GM18951 (cell line): ENCODE measurements around the gene NACC2.

Experiments
- POLR2A ChIP-seq: IDR thresholded peaks from 4 replicates; pipeline ENCODE4 v1.6.1; 2011; ENCODE audit warnings: mild to moderate bottlenecking; ENCODE audit not compliant: insufficient read length, insufficient read depth; ENCODE audit errors: extremely low read depth
- in situ Hi-C: fragments of 300-500 bp; cut with MboI; formaldehyde crosslinking; loops from one replicate; pipeline ENCODE4 v1.12.0; 2022; ENCODE audit warnings: low sequenced_read_pairs, mixed read lengths, inconsistent platforms; ENCODE audit not compliant: unreplicated experiment

The NACC2 gene

DNA sequence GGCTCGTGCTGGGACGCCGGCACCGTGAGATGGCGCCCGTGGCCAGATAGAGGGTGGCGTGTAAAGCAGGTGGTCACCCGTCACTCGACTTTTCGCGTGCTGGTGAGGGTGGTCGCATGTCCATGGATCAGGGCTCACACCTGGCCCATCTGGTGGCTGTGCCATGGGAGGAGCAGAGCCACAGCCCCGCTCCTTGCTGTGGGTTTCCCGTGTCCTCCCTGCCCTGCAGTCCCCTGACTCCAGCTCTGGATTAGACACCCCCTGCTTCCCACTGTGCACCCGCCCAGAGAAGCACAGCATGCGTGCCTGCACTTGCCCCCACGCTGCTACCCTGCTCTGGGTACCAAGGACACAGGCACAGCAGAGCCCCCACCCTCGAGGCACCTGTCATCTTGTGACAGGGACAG lies 25.4 kb upstream of the NACC2 start:
- in situ Hi-C loops, result no loop called here

DNA sequence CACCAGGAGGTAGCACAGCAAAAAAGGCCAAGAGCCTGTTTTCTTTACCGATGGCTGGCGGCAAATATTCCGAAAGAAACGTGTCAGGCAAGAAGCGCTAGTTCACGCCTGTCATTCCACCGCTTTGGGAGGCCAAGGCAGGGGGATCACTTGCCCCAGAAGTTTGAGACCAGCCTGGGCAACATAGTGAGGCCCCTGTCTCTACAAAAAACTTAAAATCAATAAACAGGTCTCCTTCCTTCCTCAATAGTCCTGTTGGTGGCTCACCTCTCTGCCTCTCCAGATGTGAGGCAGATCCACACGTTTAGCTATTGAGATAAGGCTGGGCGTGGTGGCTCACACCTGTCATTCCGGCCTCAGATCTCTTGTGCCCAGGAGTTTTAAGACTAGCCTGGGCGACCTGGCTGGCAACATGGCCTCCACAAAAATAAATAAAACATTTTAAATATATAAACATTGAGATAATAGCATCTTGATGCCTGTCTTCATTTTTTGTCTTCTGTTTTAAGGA lies 24.8 kb upstream of the NACC2 start:
- in situ Hi-C loops, result loop anchor here (10.0 kb wide), 1 partner anchor 155 kb away; the partner anchor contains the start of gene UBAC1
- peak; percentile 3 for TF ChIP-seq POLR2A

More for the DNA sequence above, 25.4 kb upstream of the NACC2 start:
- TF ChIP-seq POLR2A, result peak; percentile 4

DNA sequence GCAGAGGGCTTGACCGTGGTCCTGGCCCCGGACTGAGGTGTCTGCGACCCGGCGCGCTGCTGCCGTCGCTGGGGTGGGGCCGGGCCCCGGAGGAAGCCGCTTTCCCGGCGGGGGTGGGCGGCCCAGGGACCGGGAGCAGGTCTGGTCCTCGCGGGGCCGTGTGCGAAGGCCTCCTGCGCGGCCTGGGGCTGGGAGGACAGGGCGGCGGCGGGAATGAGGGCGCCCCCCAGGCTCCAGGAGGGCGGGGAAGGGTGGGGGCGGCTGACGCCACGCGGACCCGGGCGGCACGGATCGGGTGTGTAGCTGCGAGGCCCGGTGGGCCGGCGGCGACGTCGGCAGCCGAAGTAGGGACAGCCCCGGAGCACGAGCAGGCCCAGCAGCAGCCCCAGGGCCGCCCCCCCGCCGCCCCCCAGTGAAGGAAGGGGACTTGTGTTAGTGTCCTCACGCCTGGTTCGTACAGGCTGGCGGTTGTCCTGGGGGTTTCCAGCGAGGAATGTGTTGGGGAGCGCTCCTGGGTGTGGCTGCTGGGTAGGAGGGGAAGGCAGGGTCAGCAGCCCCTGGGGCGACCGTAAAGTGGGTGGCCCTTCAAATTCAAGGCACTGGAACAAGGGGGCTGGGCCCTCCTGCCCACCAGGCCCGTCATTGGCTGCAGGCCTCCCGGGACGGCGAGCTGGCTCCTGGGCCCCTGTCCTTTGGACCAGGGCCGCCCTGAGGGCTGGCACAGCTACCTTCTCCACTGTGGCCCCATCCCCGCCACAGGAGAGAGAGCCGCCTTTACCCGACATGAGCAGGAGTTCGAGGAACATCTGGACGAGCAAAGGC lies 24.2 kb upstream of the NACC2 start:
- in situ Hi-C loops, result loop anchor here (10.0 kb wide), 1 partner anchor 154 kb away; the partner anchor contains the start of gene UBAC1
- TF ChIP-seq POLR2A, result peak; percentile 87

DNA sequence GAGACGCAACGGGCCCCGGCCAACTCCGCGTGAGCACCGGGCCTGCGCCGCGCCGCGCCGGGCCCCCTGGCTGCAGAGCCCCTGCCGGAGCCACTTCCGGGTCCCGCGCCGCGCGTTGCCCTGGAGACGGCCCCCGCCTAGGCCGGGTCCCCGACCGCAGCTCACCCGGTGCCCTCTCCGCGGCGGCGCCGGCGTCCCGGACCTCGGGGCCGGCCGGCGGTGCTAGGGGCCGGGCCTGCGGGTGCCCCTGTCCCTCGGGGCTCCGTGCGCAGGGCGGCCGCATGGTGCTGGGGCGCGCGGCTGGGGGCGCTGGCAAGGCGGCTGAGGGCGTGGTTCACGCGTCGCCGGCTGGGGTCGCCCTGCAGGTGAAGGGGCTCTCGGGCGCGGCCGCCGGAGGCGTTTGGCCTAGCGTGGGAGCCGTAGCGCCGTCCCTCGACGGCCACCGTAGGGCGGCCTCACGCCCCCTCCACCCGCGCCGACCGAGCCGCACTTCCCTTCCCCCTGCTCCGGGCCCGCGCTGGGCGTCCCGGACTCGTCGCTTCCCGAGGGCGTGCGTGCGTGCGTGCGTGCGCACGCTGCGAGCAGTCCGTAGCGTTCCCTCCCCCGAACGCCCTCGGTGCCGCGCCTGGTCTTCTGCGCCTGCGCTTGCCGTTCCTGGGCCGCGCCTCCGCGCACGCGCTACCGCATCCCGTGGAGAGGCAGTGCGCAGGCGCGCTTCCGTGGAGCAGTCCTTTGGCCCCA lies 23.4 kb upstream of the NACC2 start, which contains the start of gene TMEM250:
TMEM250 (minus strand) TSS at position 556 of the 741 bp plus-strand sequence. CDS start 1,975 bp downstream, outside the sequence.
- in situ Hi-C loops, result loop anchor here (10.0 kb wide), 1 partner anchor 154 kb away; the partner anchor contains the start of gene UBAC1
- no peak for TF ChIP-seq POLR2A

DNA sequence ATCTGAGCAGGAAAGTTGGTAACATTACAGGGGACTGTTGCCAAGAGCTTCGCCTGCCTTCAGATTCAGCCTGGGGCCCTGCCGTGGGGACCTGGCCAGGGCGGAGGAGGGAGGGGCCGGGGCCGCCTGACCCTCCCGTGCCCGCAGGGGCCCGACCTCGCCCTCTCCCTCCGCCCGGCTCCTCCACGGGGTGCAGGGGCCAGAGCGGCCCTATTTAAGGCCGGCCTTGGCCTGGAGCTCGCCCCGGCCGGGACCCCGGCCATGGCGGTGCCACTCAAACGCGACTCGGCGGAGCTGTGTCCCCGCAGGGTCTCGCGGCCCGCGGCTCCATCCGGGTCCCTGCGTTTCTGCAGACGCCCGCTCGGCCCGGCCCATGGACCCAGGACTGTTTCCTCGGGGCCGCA lies 22.8 kb upstream of the NACC2 start:
- in situ Hi-C loops, result loop anchor here (10.0 kb wide), 1 partner anchor 153 kb away; the partner anchor contains the start of gene UBAC1
- no peak for TF ChIP-seq POLR2A

DNA sequence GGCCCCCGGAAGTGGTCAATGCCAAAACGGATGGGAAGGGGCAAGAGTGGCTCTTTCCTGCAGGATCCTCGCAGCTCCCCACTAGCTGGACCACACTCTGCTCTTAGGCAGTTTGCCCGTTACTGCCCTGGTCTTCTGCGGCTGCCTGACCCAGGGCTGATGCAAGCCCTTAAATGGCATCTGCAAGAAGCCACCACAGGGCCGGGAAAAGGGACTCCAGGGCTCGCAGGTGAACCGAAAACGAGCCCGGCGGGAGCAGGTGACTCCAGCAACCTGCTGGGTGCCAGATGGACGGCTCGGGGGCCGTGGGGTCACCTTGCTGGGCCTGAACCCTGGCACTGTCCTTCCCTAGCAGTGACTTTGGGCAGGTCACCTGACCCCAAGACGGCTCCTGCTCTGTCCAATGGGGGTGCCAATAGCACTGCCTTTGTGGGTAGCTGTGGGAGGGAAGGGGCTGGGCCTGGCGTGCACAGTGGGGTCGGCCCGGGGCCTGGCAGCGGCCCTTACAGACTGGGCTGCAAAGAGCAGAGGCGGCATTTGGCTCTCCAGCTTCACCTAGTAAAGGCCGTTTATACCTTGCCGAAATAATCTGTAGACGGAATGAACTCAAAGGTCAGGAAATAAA lies 22.3 kb upstream of the NACC2 start:
- in situ Hi-C loops, result loop anchor here (10.0 kb wide), 1 partner anchor 153 kb away; the partner anchor contains the start of gene UBAC1
- peak; percentile 14 for TF ChIP-seq POLR2A

DNA sequence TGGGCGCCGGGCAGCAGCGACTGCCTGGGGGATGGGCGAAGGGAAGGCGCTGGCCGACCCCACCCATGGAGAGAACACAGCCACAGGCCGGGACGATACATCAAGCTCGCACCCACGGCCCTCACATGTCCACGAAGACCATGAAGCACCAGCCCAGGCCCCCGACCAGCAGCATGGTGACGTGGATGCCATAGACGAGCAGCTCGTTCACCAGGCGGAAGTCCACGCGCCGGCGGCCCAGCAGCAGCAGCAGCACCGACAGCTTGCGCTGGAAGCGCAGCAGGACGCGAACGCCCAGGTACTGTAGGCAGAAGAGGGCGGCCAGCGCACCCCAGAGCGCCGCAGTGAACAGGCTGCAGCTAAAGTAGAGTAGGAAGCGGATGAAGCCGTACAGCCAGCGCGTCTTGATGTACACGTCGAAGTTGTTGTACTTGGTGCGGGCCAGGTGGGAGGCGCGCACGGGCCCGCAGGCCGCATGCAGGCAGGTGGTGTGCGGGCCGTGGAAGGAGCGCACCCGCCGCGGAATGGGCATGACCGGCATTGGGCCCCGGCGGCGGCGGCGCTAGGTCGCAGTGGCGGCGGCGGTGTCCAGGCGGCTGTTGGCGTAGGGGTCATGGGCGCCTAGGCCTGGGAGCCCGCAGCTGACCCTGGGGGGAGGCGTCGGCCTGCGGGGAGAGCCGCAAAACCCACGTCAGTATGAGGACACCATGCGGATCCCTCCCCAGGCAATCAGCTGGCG lies 21.4 kb upstream of the NACC2 start:
- in situ Hi-C loops, result loop anchor here (10.0 kb wide), 1 partner anchor 152 kb away; the partner anchor contains the start of gene UBAC1
- peak; percentile 24 for TF ChIP-seq POLR2A

DNA sequence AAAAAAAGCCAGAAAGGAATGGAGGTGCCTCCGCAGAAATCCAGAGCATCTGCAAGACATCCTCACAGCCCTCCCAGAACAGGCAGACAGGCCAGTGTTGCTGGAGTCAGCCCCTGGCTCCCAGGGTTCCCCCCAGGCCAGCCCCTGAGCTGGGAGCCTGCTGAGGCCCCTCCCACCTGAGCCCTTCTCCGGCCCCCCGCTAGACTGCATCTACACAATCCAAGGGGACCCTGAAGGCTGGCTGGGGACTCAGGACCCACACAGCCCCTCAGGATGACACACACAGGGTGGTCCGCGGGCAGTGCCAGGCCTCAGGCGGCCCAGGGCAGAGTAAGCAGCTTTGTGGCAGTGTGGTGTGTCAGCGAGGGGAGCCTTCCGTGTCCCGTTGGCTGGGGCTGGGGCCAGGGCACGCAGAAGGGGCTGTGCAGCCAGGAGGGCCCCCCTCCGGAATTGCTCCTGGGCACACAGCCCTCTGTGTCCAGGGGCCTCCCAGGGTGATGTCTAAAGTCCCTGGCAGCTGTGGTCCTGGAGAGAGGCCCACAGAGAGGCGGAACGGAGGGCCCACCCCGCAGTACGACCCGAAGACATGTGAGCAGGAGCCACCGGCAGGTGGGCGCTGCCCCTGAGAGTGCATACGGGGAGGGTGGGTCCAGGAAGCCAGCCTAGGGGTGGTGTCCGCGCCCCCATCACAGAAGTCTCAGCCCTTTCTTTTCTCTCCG lies 20.7 kb upstream of the NACC2 start:
- in situ Hi-C loops, result loop anchor here (10.0 kb wide), 1 partner anchor 151 kb away; the partner anchor contains the start of gene UBAC1
- TF ChIP-seq POLR2A, result no peak

DNA sequence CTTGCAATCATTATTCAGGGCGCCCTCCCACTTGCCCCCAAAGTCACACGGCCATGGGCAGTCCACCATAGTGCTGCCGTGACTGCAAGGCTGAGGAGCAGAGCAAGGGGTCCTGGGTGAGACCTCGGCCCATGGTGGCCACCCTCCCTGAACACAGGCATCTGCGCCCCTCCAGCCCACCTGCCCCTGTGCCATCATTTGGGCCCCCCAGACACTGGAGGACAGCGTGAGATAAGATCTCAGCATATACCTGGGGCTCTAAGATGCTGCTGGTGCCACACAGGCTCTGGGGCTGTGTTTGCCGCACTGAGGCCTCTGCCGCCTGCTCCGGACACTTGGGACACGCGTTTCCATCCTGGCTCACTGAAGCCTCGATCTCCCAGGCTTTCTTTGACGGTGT lies 20.1 kb upstream of the NACC2 start:
- in situ Hi-C loops, result loop anchor here (10.0 kb wide), 1 partner anchor 150 kb away; the partner anchor contains the start of gene UBAC1
- no peak for TF ChIP-seq POLR2A

DNA sequence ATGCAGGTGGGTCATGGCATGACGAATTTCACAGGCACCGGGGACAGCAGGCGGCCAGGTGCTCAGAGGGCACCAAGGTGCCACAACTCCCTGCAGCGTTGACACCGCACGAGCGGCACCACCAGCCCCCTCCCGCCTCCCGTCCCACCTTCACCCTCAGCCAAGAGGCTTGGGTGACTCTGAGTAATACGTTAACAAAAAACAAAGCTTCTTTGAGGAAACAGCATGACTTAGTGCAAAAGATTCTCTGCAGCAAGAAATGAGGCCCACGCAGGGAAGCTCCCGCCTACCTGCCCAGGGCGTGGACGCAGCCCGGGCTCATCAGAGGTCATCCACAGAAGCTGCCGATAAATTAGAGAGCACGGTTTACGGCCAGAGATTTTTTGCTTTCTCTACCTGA lies 19.5 kb upstream of the NACC2 start:
- no peak for TF ChIP-seq POLR2A
- in situ Hi-C loops, result loop anchor here (10.0 kb wide), 1 partner anchor 150 kb away; the partner anchor contains the start of gene UBAC1

DNA sequence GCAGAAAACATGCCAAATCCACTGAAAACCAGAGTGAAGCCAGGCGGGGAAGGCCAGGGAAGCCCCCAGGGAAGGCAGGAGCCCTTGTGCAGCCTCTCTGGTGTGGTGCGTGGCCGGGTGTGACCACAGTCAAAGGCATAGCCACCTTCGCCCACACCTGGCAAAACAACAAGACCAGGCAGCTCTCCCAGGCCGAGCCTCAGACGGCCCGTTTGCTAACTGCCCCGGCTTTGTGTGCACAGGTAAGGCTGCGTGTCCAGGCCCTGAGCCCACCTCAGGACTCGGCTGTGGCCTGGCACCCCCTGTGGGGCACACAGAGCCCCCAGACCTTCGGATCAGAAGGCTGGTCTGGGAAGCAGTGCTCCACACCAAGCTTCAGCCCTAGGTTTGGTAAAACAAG lies 17.5 kb upstream of the NACC2 start:
- TF ChIP-seq POLR2A, result peak; percentile 2
- in situ Hi-C loops, result loop anchor here (10.0 kb wide), 1 partner anchor 148 kb away; the partner anchor contains the start of gene UBAC1
